A549 treated with Hydrocortisone at 1 μM for 4 hours (cell line): ENCODE data around the gene SPTA1. TPM values are rescaled to one million over a fixed set of nuclear protein-coding genes. Genes with fewer than 3 reads are reported as not detected.

Experiments
- total RNA-seq: library from RNA; stranded (reverse); fragments of 200-300 nt; extraction: Qiagen RNA extraction; gene quantifications from 5 replicates; pipeline ENCODE4 v1.2.3, GENCODE V29; 2022

The SPTA1 gene
- total RNA-seq, result not detected in 5 replicates

GRCh38 chr1:158686111-158687009, at the start of gene SPTA1:
TSS of gene SPTA1 (minus strand) at chr1:158686715. CDS start at chr1:158686517, 198 bp downstream.

GRCh38 chr1:158720620-158721019, 34.1 kb upstream of the SPTA1 start, which contains the start of gene OR6K3:
TSS of gene OR6K3 (minus strand) at chr1:158720720. CDS start at chr1:158718115, 2,605 bp downstream.

GRCh38 chr1:158700552-158700951, 14.0 kb upstream of the SPTA1 start, which contains the start of gene OR6K2:
TSS of gene OR6K2 (minus strand) at chr1:158700652. CDS start at chr1:158700652, 0 bp downstream.

GRCh38 chr1:158604968-158605367, 81.5 kb downstream of the SPTA1 start, which contains the start of gene OR10Z1:
TSS of gene OR10Z1 (plus strand) at chr1:158605268. CDS start at chr1:158606439, 1,171 bp downstream.

GRCh38 chr1:158579733-158580132, 106.8 kb downstream of the SPTA1 start, which contains the start of gene OR10X1:
TSS of gene OR10X1 (minus strand) at chr1:158579899. CDS start at chr1:158579899, 0 bp downstream.

GRCh38 chr1:158570480-158570879, 116.0 kb downstream of the SPTA1 start, which contains the start of gene OR6P1:
TSS of gene OR6P1 (minus strand) at chr1:158570580. CDS start at chr1:158563604, 6,976 bp downstream.

Other genes with a start within 250 kb of the SPTA1 start
- gene OR10K1, start 224.9 kb downstream of the SPTA1 start, total RNA-seq, result not detected in 5 replicates
- gene OR10R2, start 214.5 kb downstream of the SPTA1 start, total RNA-seq, result not detected in 5 replicates
- not detected in 5 replicates for gene OR6Y1, start 132.3 kb downstream of the SPTA1 start, total RNA-seq
- not detected in 5 replicates for gene OR6P1, start 116.1 kb downstream of the SPTA1 start, total RNA-seq
- not detected in 5 replicates for gene OR10X1, start 106.8 kb downstream of the SPTA1 start, total RNA-seq
- gene OR10Z1, start 81.4 kb downstream of the SPTA1 start, total RNA-seq, result not detected in 5 replicates
- not detected in 5 replicates for gene OR6K2, start 13.9 kb upstream of the SPTA1 start, total RNA-seq
- gene OR6K3, start 34.0 kb upstream of the SPTA1 start, total RNA-seq, result not detected in 5 replicates
- not detected in 5 replicates for gene OR6K6, start 68.0 kb upstream of the SPTA1 start, total RNA-seq
- gene OR6N1, start 85.5 kb upstream of the SPTA1 start, total RNA-seq, result not detected in 5 replicates
- gene OR6N2, start 94.5 kb upstream of the SPTA1 start, total RNA-seq, result not detected in 5 replicates
- gene MNDA, start 144.6 kb upstream of the SPTA1 start, total RNA-seq, result not detected in 5 replicates
- not detected in 5 replicates for gene PYHIN1, start 244.8 kb upstream of the SPTA1 start, total RNA-seq